Activated CD4-positive, CD25-positive, alpha-beta regulatory T cell treated with anti-CD3 and anti-CD28 coated beads, Interleukin-2, amount 50 U/mL, for 24 hours (primary cell): ENCODE data around the gene FSD1.
"Not testable (repeated sequence)": the region's sequence is repeated elsewhere in the genome, so short reads cannot be mapped to it uniquely, and the experiment has no call there.

Experiments used
- ATAC-seq, 2 donors: fragments of 150-1000 bp; cut with Tn5 transposase; one replicate each; pipeline ENCODE4 v1.10.0; 2021; ENCODE audit warnings: mild to moderate bottlenecking in 1 of 2, moderate library complexity in 1 of 2

Gene FSD1

GRCh38 chr19:4284974-4285373, 19.4 kb upstream of the FSD1 start:
- ATAC-seq, result no peak

GRCh38 chr19:4286141-4286540, 18.3 kb upstream of the FSD1 start:
- ATAC-seq, result not testable (repeated sequence)

DNA sequence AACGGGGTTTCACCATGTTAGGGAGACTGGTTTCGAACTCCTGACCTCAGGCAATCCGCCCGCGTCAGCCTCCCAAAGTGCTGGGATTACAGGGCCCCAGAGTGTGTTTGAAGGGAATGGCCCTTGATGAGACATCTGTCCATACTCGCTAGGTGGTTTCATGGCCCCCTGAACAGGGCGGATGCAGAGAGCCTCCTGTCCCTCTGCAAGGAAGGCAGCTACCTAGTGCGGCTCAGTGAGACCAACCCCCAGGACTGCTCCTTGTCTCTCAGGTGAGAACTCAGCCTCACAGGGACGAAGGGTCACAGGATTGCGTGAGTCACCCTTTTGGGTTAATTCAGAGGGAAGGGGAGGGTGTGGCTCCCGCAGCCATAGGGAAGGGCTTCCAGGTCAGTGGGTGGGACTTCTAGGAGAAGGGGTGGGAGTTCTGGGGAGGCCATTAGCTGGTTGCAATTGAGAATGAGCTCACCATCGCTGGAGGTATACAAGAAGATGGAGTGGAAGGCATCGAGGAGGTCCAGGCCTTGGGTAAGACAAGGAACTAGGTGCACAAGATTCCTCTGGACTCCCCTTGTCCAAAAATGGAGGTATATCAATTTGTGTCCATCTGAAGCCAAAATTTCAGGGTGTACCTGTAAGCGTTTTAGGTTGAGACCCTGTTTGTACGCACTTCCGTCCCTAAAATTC, 16.2 kb upstream of the FSD1 start:
- ATAC-seq, result no peak

GRCh38 chr19:4291184-4291732, 13.1 kb upstream of the FSD1 start:
- ATAC-seq, result no peak

DNA sequence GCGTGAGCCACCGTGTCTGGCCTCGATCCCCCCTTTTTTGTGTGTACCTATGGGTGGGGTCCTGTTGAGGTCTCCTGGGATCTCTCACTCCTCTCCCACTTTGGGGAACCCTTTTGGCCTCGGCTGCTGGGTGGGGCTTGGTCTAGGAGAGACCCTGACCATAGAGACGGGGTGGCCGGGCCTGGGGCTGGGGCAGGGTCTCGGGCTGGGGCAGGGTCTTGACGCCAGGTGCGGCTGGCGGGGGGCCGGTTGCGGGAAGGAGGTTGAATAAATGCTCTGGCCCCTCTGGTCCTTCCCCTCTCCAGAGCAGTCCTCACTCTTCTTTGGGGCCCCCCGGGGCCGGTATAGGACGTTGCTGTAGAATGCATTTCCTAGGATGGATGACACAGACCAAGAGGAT, 11.9 kb upstream of the FSD1 start:
- ATAC-seq, result no peak

DNA sequence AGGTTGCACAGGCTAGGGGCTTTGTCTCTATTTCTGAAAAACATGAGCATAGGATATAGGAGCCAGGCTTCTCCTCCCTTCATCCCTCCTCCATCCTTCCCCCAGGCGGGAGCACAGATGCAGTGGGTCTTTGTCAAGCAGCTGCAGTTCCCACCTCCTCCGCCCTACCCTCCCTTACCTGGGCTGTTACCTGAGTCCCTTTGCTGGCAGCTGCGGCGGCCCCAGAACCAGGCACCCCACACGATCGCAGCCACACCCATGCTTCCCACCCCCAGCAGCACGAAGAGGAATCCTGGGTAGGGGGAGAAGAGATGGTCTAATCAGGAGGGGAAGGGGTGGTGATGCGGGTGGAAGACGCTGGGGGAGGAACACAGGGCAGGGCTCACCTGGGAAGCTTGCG, 10.0 kb upstream of the FSD1 start:
- ATAC-seq, result no peak

GRCh38 chr19:4295972-4296771, 8.2 kb upstream of the FSD1 start:
- ATAC-seq, result no peak

GRCh38 chr19:4297901-4298809, 6.2 kb upstream of the FSD1 start:
- peak; percentile 84 for ATAC-seq

- no peak for ATAC-seq
Measured at GRCh38 chr19:4298810-4299550, 5.4 kb upstream of the FSD1 start.

- ATAC-seq, result no peak
Measured at GRCh38 chr19:4300589-4300988, 3.8 kb upstream of the FSD1 start.

DNA sequence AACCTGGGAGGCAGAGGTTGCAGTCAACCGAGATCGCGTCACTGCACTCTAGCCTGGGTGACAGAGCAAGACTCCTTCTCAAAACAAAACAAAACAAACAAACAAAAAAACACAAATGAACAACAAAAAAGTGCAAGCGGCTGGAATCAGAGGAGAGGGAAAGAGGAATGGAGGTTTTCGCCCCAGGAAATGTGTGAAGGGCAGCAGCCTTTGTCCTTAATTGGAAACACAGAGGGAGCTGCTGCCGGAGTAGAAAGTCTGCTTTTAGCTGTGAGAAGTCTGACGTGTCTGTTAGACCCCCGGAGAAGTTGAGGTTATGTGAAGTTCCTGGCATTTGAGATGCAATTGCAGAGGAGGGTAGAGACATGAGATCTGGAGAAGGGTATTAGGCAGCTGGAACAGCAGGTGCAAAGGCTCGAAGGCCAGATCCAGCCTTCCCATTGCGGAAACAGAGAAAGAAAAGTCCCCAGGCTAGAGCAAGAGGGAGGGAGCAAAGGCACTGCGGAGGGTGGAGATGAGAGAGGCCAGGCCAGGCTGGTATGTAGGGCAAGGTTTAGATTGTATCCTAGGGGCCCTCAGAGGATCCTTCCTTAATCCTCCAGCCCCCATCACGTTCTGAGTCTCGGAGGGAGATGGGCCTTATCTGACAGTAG, 2.7 kb upstream of the FSD1 start:
- ATAC-seq, result no peak

GRCh38 chr19:4302243-4302640, 2.2 kb upstream of the FSD1 start, which contains the start of gene TMIGD2:
TMIGD2 (minus strand) TSS chr19:4302389; CDS start chr19:4302385, 4 bp downstream.
- no peak for ATAC-seq

- no peak for ATAC-seq
Measured at GRCh38 chr19:4303819-4304537, 420 bp upstream of the FSD1 start.

- ATAC-seq, result no peak
Measured at GRCh38 chr19:4305257-4305612, 837 bp downstream of the FSD1 start.

- no peak for ATAC-seq
Measured at GRCh38 chr19:4305659-4306058, 1.3 kb downstream of the FSD1 start.

- no peak for ATAC-seq
Measured at GRCh38 chr19:4310247-4311121, 6.1 kb downstream of the FSD1 start.

GRCh38 chr19:4313847-4314490, 9.6 kb downstream of the FSD1 start:
- no peak for ATAC-seq

DNA sequence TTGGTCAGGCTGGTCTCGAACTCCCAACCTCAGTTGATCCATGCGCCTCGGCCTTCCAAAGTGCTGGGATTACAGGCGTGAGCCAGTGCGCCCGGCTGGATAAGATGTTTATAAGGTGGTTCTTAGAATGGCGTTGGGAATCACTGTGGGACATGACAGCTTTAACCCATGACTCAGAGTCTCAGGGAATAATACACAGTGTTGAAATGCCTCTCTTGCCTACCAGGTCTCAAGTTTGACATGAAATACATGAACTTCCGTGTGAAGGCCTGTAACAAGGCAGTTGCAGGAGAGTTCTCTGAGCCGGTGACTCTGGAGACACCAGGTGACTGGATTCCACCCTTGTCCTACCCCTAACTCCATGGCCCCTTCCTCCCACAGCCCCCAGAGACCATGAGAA, 12.6 kb downstream of the FSD1 start:
- no peak for ATAC-seq

- ATAC-seq, result no peak
Measured at GRCh38 chr19:4318460-4318859, 14.1 kb downstream of the FSD1 start.
